MM.1S (cell line): Measurements from ENCODE around the gene MINDY3.

Source experiments
- DNase-seq: peaks from one replicate; pipeline ENCODE4 v3.0.0-alpha.2; 2015
- H2AFZ ChIP-seq: fragments of 300-600 bp; sonication (generic); 2 replicates; pipeline ENCODE4 v1.6.0; 2016; ENCODE audit warnings: antibody characterized with exemption, low read length
- H3F3A ChIP-seq: fragments of 300-600 bp; sonication (generic); 2 replicates; pipeline ENCODE4 v1.6.1; 2016; ENCODE audit warnings: mild to moderate bottlenecking, antibody characterized with exemption, low read length, moderate library complexity, mixed read lengths; ENCODE audit not compliant: insufficient read depth
- H3K27ac ChIP-seq: fragments of 300-600 bp; sonication (generic); 2 replicates; pipeline ENCODE4 v1.5.1; 2016; ENCODE audit warnings: mild to moderate bottlenecking, low read length
- H3K27me3 ChIP-seq: fragments of 300-600 bp; sonication (generic); replicated peaks from 2 replicates; pipeline ENCODE4 v1.6.0; 2016; ENCODE audit warnings: low read length; ENCODE audit not compliant: insufficient read depth
- H3K36me3 ChIP-seq: fragments of 300-600 bp; sonication (generic); replicated peaks from 2 replicates; pipeline ENCODE4 v1.6.1; 2016; ENCODE audit warnings: mild to moderate bottlenecking, low read length, mixed read lengths; ENCODE audit not compliant: insufficient read depth
- H3K4me1 ChIP-seq: fragments of 300-600 bp; sonication (generic); 2 replicates; pipeline ENCODE4 v1.6.1; 2016; ENCODE audit warnings: low read length, mixed read lengths
- H3K4me2 ChIP-seq: fragments of 300-600 bp; sonication (generic); 2 replicates; pipeline ENCODE4 v1.6.0; 2016; ENCODE audit warnings: low read depth, low read length
- H3K4me3 ChIP-seq: fragments of 300-600 bp; sonication (generic); 2 replicates; pipeline ENCODE4 v1.5.1; 2016; ENCODE audit warnings: low read length, mixed read lengths
- H3K79me2 ChIP-seq: fragments of 300-600 bp; sonication (generic); 2 replicates; pipeline ENCODE4 v1.6.1; 2016; ENCODE audit warnings: mixed run types, low read length, mixed read lengths
- H3K9ac ChIP-seq: fragments of 300-600 bp; sonication (generic); 2 replicates; pipeline ENCODE4 v1.6.1; 2016; ENCODE audit warnings: low read length, mixed read lengths
- H3K9me2 ChIP-seq: fragments of 300-600 bp; sonication (generic); replicated peaks from 2 replicates; pipeline ENCODE4 v1.6.1; 2016; ENCODE audit warnings: mild to moderate bottlenecking, low read length, mixed read lengths; ENCODE audit not compliant: insufficient read depth
- H3K9me3 ChIP-seq: fragments of 300-600 bp; sonication (generic); replicated peaks from 2 replicates; pipeline ENCODE4 v1.6.1; 2016; ENCODE audit warnings: mild to moderate bottlenecking, low read length, mixed read lengths; ENCODE audit not compliant: insufficient read depth
- H4K20me1 ChIP-seq: fragments of 300-600 bp; sonication (generic); 2 replicates; pipeline ENCODE4 v1.6.1; 2016; ENCODE audit warnings: mild to moderate bottlenecking, low read length, moderate library complexity, mixed read lengths; ENCODE audit not compliant: insufficient read depth
- CTCF ChIP-seq: fragments of 300-600 bp; sonication (generic); IDR thresholded peaks from 2 replicates; pipeline ENCODE4 v1.5.1; 2016; ENCODE audit warnings: antibody characterized with exemption, low read length, mixed read lengths
- EZH2 ChIP-seq: fragments of 300-600 bp; sonication (generic); optimal IDR thresholded peaks from 2 replicates; pipeline ENCODE3; 2017; ENCODE audit warnings: low read depth, mild to moderate bottlenecking, antibody characterized with exemption, low read length, mixed read lengths
- EZH2phosphoT487 ChIP-seq: fragments of 300-600 bp; sonication (generic); IDR thresholded peaks from 2 replicates; pipeline ENCODE4 v1.6.1; 2018; ENCODE audit warnings: antibody characterized with exemption, low read length

Gene MINDY3

DNA sequence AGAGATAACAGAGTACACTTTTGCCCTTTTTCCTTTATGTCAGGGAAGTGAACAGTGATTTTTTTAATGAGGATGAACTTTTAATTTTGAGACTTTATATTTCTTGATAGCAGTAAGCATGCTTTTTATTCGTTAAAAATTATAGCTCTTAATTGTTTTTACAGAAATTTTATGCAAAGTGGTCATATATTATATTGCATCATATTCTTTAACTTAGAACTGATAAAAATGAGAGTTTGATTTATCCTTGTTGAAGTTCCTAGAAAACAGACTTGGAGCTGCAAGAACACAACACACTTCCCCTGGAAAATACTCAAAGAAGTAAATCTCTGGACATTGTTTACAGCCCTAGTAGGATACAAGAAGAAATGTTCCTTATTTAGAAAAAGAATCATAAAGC lies 21.2 kb upstream of the MINDY3 start:
- no peak for TF ChIP-seq EZH2phosphoT487
- no peak for TF ChIP-seq EZH2
- TF ChIP-seq CTCF = no peak
- H3K27me3 ChIP-seq = no peaks in the 10 kb centered on the region
- DNase-seq = no peak
- H3F3A ChIP-seq = no peaks in the 10 kb centered on the region
- H3K36me3 ChIP-seq = no peaks in the 10 kb centered on the region
- no peak overlapping the region for H3K4me3 ChIP-seq
- H3K27ac ChIP-seq = no peak overlapping the region
- H4K20me1 ChIP-seq = no peaks in the 10 kb centered on the region
- no peaks in the 10 kb centered on the region for H3K79me2 ChIP-seq
- no peaks in the 10 kb centered on the region for H3K4me1 ChIP-seq
- H2AFZ ChIP-seq = no peak overlapping the region
- H3K9ac ChIP-seq = no peak overlapping the region
- no peaks in the 10 kb centered on the region for H3K9me2 ChIP-seq
- no peak overlapping the region for H3K4me2 ChIP-seq
- no peaks in the 10 kb centered on the region for H3K9me3 ChIP-seq

GRCh38 chr10:15879663-15880062 lies 19.4 kb upstream of the MINDY3 start:
- H3K9me3 ChIP-seq = no peaks in the 10 kb centered on the region
- H3K4me1 ChIP-seq = no peaks in the 10 kb centered on the region
- no peaks in the 10 kb centered on the region for H3K79me2 ChIP-seq
- H4K20me1 ChIP-seq = no peaks in the 10 kb centered on the region
- no peak overlapping the region for H3K9ac ChIP-seq
- H3K27ac ChIP-seq = no peak overlapping the region
- DNase-seq = no peak
- no peaks in the 10 kb centered on the region for H3K27me3 ChIP-seq
- H2AFZ ChIP-seq = no peak overlapping the region
- H3K9me2 ChIP-seq = no peaks in the 10 kb centered on the region
- H3K36me3 ChIP-seq = no peaks in the 10 kb centered on the region
- H3K4me3 ChIP-seq = no peak overlapping the region
- H3F3A ChIP-seq = no peaks in the 10 kb centered on the region
- TF ChIP-seq CTCF (no peak), EZH2 (no peak), EZH2phosphoT487 (no peak)
- H3K4me2 ChIP-seq = no peak overlapping the region

- no peaks in the 10 kb centered on the region for H3K4me1 ChIP-seq
- no peak overlapping the region for H2AFZ ChIP-seq
- H3K79me2 ChIP-seq = no peaks in the 10 kb centered on the region
- no peak for TF ChIP-seq EZH2phosphoT487
- TF ChIP-seq CTCF = peak; percentile 78
- TF ChIP-seq EZH2 = no peak
- peak; percentile 45 for DNase-seq
- H3K9me2 ChIP-seq = no peaks in the 10 kb centered on the region
- H3K4me2 ChIP-seq = no peak overlapping the region
- no peaks in the 10 kb centered on the region for H3K36me3 ChIP-seq
- no peak overlapping the region for H3K4me3 ChIP-seq
- H3K9me3 ChIP-seq = no peaks in the 10 kb centered on the region
- H3K27me3 ChIP-seq = no peaks in the 10 kb centered on the region
- no peak overlapping the region for H3K9ac ChIP-seq
- no peaks in the 10 kb centered on the region for H3F3A ChIP-seq
- H4K20me1 ChIP-seq = no peaks in the 10 kb centered on the region
- no peak overlapping the region for H3K27ac ChIP-seq
These were observed 18.8 kb upstream of the MINDY3 start for GRCh38 chr10:15879058-15879457.
